B cell (primary cell): ENCODE results near the gene TENT4B.

Experiments
- CTCF ChIP-seq: fragments of 200-600 bp; IDR thresholded peaks from one replicate; pipeline ENCODE4 v1.8.0; 2022; ENCODE audit warnings: antibody characterized with exemption, mild to moderate bottlenecking
- EZH2 ChIP-seq: IDR thresholded peaks from 2 replicates; pipeline ENCODE4 v1.6.1; 2012; ENCODE audit warnings: borderline replicate concordance, low read depth, mild to moderate bottlenecking, moderate library complexity, low read length; ENCODE audit not compliant: insufficient read depth, poor library complexity, severe bottlenecking

GRCh38 chr16:50183316-50183715 lies 30.2 kb downstream of the TENT4B start:
- TF ChIP-seq CTCF (no peak), EZH2 (no peak)
